Neural progenitor cell (in vitro differentiated cells): ENCODE results near the gene LIN28B. TPM values are rescaled to one million over a fixed set of nuclear protein-coding genes. Genes with fewer than 3 reads are reported as not detected.
A peak's percentile ranks its signal among the peaks of the same experiment; 100 is the strongest.

Experiments used
- DNase-seq: peaks from one replicate; pipeline ENCODE4 v3.0.0-alpha.2; 2016; ENCODE audit warnings: low spot score
- H2AFZ ChIP-seq: fragments of 200-600 bp; sonication (generic); replicated peaks from 2 replicates; pipeline ENCODE4 v1.6.1; 2016; ENCODE audit warnings: antibody characterized with exemption
- H3F3A ChIP-seq: fragments of 200-600 bp; sonication (generic); 2 replicates; pipeline ENCODE4 v1.6.1; 2016; ENCODE audit warnings: antibody characterized with exemption, low read depth
- H3K27ac ChIP-seq: fragments of 200-600 bp; sonication (generic); 2 replicates; pipeline ENCODE4 v1.5.1; 2016; ENCODE audit warnings: mild to moderate bottlenecking
- H3K27me3 ChIP-seq: fragments of 200-600 bp; sonication (generic); 2 replicates; pipeline ENCODE4 v1.6.1; 2016; ENCODE audit warnings: mild to moderate bottlenecking, moderate library complexity
- H3K36me3 ChIP-seq: fragments of 200-600 bp; sonication (generic); 2 replicates; pipeline ENCODE4 v1.5.1; 2016
- H3K4me1 ChIP-seq: fragments of 200-600 bp; sonication (generic); 2 replicates; pipeline ENCODE4 v1.6.1; 2016; ENCODE audit warnings: mixed run types
- H3K4me2 ChIP-seq: fragments of 200-600 bp; sonication (generic); 2 replicates; pipeline ENCODE4 v1.6.1; 2016
- H3K4me3 ChIP-seq: fragments of 200-600 bp; sonication (generic); 2 replicates; pipeline ENCODE4 v1.5.1; 2016
- H3K79me2 ChIP-seq: fragments of 200-600 bp; sonication (generic); 2 replicates; pipeline ENCODE4 v1.6.1; 2016; ENCODE audit warnings: low read depth
- H3K9ac ChIP-seq: fragments of 200-600 bp; sonication (generic); 2 replicates; pipeline ENCODE4 v1.6.1; 2016
- H3K9me3 ChIP-seq: fragments of 200-600 bp; sonication (generic); 2 replicates; pipeline ENCODE4 v1.5.1; 2016; ENCODE audit warnings: low read depth
- H4K20me1 ChIP-seq: fragments of 200-600 bp; sonication (generic); 2 replicates; pipeline ENCODE4 v1.6.1; 2016; ENCODE audit warnings: low read depth
- H3K27ac Mint-ChIP-seq: 3 replicates; pipeline ENCODE4 v1.8.0; 2021; ENCODE audit warnings: mixed read lengths
- H3K27me3 Mint-ChIP-seq: 2 replicates; pipeline ENCODE4 v1.8.0; 2022; ENCODE audit warnings: low read depth, mild to moderate bottlenecking, inconsistent platforms, moderate library complexity, mixed read lengths; ENCODE audit not compliant: insufficient read depth
- H3K36me3 Mint-ChIP-seq: 3 replicates; pipeline ENCODE4 v1.8.0; 2021; ENCODE audit warnings: mixed read lengths
- H3K4me1 Mint-ChIP-seq: 3 replicates; pipeline ENCODE4 v1.8.0; 2021; ENCODE audit warnings: mixed read lengths
- H3K4me3 Mint-ChIP-seq: 3 replicates; pipeline ENCODE4 v1.8.0; 2021; ENCODE audit warnings: mild to moderate bottlenecking, moderate library complexity, mixed read lengths
- H3K9me3 Mint-ChIP-seq: 3 replicates; pipeline ENCODE4 v1.8.0; 2020; ENCODE audit warnings: mixed read lengths
- EZH2 ChIP-seq: fragments of 200-600 bp; sonication (generic); IDR thresholded peaks from 2 replicates; pipeline ENCODE4 v1.6.1; 2017; ENCODE audit warnings: antibody characterized with exemption, mild to moderate bottlenecking, moderate library complexity
- EZH2phosphoT487 ChIP-seq: fragments of 200-600 bp; sonication (generic); IDR thresholded peaks from 2 replicates; pipeline ENCODE4 v1.6.1; 2017; ENCODE audit warnings: antibody characterized with exemption
- total RNA-seq: library from RNA; depleted of rRNA; stranded (reverse); fragments of >200 nt; gene quantifications from 2 replicates; pipeline ENCODE4 v1.2.3, GENCODE V29; 2015; ENCODE audit warnings: low replicate concordance
- TF ChIP-seq, protein P1 (sequence below): fragments of 200-600 bp; sonication (generic); IDR thresholded peaks from 2 replicates; pipeline ENCODE4 v1.5.1; 2017; ENCODE audit warnings: antibody characterized with exemption, mild to moderate bottlenecking

LIN28B gene
- total RNA-seq, 1 donor from 2014 or later: 165 TPM

- no peak overlapping the region for H3K27ac Mint-ChIP-seq
- H3K27me3 Mint-ChIP-seq: no peaks in the 10 kb centered on the region
- no peak overlapping the region for H3K4me3 ChIP-seq
- peaks cover 8% of the 10 kb centered on the region for H3K9me3 ChIP-seq
- no peak for DNase-seq
- no peak overlapping the region for H2AFZ ChIP-seq
- peaks cover 94% of the 10 kb centered on the region for H3K79me2 ChIP-seq
- H3K36me3 ChIP-seq: peaks cover 21% of the 10 kb centered on the region
- H3F3A ChIP-seq: peaks cover 15% of the 10 kb centered on the region
- no peak overlapping the region for H3K4me2 ChIP-seq
- no peaks in the 10 kb centered on the region for H4K20me1 ChIP-seq
- no peak overlapping the region for H3K9ac ChIP-seq
- H3K9me3 Mint-ChIP-seq: peaks cover 16% of the 10 kb centered on the region
- peaks cover 22% of the 10 kb centered on the region for H3K36me3 Mint-ChIP-seq
- no peak overlapping the region for H3K4me3 Mint-ChIP-seq
- peaks cover 35% of the 10 kb centered on the region for H3K4me1 ChIP-seq
- H3K4me1 Mint-ChIP-seq: peaks cover 25% of the 10 kb centered on the region
- no peak for TF ChIP-seq EZH2
- no peak for TF ChIP-seq EZH2phosphoT487
- TF ChIP-seq, protein P1, sequence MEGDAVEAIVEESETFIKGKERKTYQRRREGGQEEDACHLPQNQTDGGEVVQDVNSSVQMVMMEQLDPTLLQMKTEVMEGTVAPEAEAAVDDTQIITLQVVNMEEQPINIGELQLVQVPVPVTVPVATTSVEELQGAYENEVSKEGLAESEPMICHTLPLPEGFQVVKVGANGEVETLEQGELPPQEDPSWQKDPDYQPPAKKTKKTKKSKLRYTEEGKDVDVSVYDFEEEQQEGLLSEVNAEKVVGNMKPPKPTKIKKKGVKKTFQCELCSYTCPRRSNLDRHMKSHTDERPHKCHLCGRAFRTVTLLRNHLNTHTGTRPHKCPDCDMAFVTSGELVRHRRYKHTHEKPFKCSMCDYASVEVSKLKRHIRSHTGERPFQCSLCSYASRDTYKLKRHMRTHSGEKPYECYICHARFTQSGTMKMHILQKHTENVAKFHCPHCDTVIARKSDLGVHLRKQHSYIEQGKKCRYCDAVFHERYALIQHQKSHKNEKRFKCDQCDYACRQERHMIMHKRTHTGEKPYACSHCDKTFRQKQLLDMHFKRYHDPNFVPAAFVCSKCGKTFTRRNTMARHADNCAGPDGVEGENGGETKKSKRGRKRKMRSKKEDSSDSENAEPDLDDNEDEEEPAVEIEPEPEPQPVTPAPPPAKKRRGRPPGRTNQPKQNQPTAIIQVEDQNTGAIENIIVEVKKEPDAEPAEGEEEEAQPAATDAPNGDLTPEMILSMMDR: no peak
- H3K27ac ChIP-seq: peak overlapping the region; percentile 76
- no peaks in the 10 kb centered on the region for H3K27me3 ChIP-seq
Observed at GRCh38 chr6:105042648-105043047, 85.7 kb downstream of the LIN28B start.

DNA sequence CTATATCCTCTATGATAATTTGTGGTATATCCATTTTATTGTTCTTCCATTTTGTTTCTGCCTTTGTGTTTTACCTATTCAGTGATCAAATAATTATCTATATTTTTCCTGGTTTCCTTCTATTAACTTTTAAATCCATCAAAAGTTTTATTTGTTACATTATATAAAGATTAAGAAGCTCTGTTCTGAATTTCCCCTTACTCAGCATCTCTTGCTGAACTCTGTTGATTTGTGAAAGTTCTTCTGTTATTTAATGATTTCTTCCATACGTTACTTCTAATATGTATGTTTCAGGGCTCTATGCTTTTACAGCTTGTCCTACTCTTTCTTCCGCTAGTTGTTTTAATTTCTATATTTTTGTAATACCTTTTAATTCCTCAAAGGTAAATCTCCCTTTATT, 87.1 kb downstream of the LIN28B start:
- Histone ChIP-seq H3K79me2 (peaks cover 94% of the 10 kb centered on the region), H4K20me1 (no peaks in the 10 kb centered on the region)
- no peak for DNase-seq

GRCh38 chr6:105045526-105045925, 88.6 kb downstream of the LIN28B start:
- Histone ChIP-seq H3K79me2 (peaks cover 84% of the 10 kb centered on the region), H3K9me3 (peaks cover 8% of the 10 kb centered on the region), H3K27me3 (no peaks in the 10 kb centered on the region), H2AFZ (no peak overlapping the region), H3K4me1 (peaks cover 17% of the 10 kb centered on the region), H3K4me2 (no peak overlapping the region), H3K27ac (no peak overlapping the region), H3K4me3 (no peak overlapping the region), H3K36me3 (peaks cover 14% of the 10 kb centered on the region), H4K20me1 (no peaks in the 10 kb centered on the region), H3K9ac (no peak overlapping the region), H3F3A (no peaks in the 10 kb centered on the region)
- Mint-ChIP-seq H3K4me3 (no peak overlapping the region), H3K9me3 (peaks cover 34% of the 10 kb centered on the region), H3K27me3 (no peaks in the 10 kb centered on the region), H3K27ac (no peak overlapping the region), H3K4me1 (peaks cover 13% of the 10 kb centered on the region), H3K36me3 (peaks cover 35% of the 10 kb centered on the region)
- no peak for TF ChIP-seq EZH2
- TF ChIP-seq EZH2phosphoT487: no peak
- TF ChIP-seq, protein P1: no peak
- no peak for DNase-seq

More for the DNA sequence above, 87.1 kb downstream of the LIN28B start:
- Mint-ChIP-seq H3K27me3 (no peaks in the 10 kb centered on the region), H3K9me3 (peaks cover 28% of the 10 kb centered on the region), H3K27ac (no peak overlapping the region), H3K36me3 (peaks cover 29% of the 10 kb centered on the region), H3K4me3 (no peak overlapping the region), H3K4me1 (peaks cover 13% of the 10 kb centered on the region)
- Histone ChIP-seq H2AFZ (no peak overlapping the region), H3K4me3 (no peak overlapping the region), H3K4me2 (no peak overlapping the region), H3F3A (peaks cover 4% of the 10 kb centered on the region), H3K27ac (peak overlapping the region; percentile 26), H3K9me3 (peaks cover 8% of the 10 kb centered on the region), H3K9ac (no peak overlapping the region), H3K36me3 (peaks cover 21% of the 10 kb centered on the region), H3K27me3 (no peaks in the 10 kb centered on the region), H3K4me1 (peaks cover 23% of the 10 kb centered on the region)
- no peak for TF ChIP-seq EZH2
- TF ChIP-seq, protein P1: no peak
- no peak for TF ChIP-seq EZH2phosphoT487
